Left ventricle myocardium superior (tissue), 1 donor: ENCODE results near the gene LYL1. TPM values are rescaled to one million over a fixed set of nuclear protein-coding genes. Genes with fewer than 3 reads are reported as not detected.

ENCODE experiments used
- ATAC-seq: fragments of 200-7000 bp; cut with Tn5 transposase; one replicate; pipeline ENCODE4 v1.9.1; 2020; ENCODE audit warnings: mild to moderate bottlenecking, moderate library complexity
- DNase-seq: peaks from one replicate; pipeline ENCODE4 v3.0.0-alpha.2; 2020
- intact Hi-C: fragments of 100-400 bp; cut with micrococcal nuclease; formaldehyde crosslinking; loops from one replicate; pipeline ENCODE4 v1.11.0; 2022
- total RNA-seq: library from RNA; stranded (reverse); fragmentation: NEBNext Ultra II Directional; extraction: Animal tissue kit (Norgen Biotek cat#: 25700); gene quantifications from one replicate; pipeline ENCODE4 v1.2.1, GENCODE V29; 2021
- donor health status: DM: no; HTN: yes; CAD: no; lungs with severe emphysema.

The LYL1 gene
- total RNA-seq, 1 donor from 2014 or later, result 8.8 TPM

DNA sequence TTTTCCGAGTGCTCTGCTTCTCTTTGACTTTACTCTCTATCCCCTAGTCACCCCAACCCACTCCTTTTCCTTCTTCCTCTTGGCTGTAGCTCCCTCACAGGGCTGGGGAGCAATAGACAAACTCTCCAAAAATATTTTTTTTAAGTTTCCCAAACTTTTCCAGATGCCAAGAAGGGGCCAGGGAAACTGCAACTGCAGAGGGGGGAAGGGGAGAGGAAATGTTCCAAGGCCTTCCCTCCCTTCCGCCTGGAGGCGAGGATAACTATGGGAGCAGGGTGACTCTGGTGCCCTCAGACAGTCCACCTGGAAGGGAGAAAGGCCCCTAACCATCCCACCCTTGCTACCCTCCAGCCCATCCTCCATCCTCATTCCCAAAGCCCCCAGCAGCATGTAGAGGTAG, 49.4 kb downstream of the LYL1 start:
- peak; percentile 9 for ATAC-seq
- no peak for DNase-seq
- intact Hi-C loops, result no loop called here

DNA sequence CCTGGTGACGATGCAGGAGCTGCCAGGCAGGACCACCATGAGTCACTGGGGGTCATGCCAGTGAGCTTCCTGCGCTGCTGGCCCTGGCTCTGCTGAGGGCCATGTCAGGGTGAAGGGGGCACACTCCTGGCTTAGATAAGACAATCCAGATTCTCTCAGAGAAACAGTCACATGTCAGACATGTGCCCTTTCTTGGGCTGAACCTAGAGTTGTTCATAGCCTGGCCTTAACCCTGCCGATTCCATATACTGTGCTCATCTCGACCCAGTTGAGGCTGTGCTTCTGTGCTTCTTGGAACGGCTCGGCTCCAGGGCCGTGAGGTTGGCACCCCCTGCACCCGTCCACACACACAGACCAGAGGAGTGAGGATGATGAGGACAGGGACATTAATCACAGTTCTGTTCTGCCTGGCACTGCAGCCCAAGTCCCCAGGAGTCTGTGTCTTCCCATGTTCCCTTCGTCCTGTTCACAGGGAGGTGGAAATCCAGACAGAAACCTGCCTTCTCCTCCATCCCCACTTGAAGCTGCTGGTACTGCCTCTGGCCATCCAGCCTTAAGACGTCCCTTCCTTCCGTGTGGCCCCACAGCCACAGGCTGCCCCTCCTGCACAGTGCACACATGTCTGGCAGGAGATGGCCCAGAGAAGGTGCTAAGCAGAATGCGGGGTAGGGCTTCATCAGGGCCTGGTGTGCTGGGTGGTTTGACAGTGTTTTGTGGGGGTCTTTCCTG, 50.0 kb downstream of the LYL1 start:
- ATAC-seq, result no peak
- intact Hi-C loops, result no loop called here
- DNase-seq, result no peak

- peak; percentile 76 for DNase-seq
- ATAC-seq, result peak; percentile 21
- intact Hi-C loops, result no loop called here
These were observed 51.0 kb downstream of the LYL1 start for GRCh38 chr19:13051557-13052165.

GRCh38 chr19:13050274-13050673, 52.4 kb downstream of the LYL1 start:
- DNase-seq (no peak), ATAC-seq (no peak)
- intact Hi-C loops, result no loop called here

Other genes with a start within 250 kb of the LYL1 start
- gene DNASE2, start 221.4 kb downstream of the LYL1 start, total RNA-seq, result 19.2 TPM
- gene KLF1, start 215.7 kb downstream of the LYL1 start, total RNA-seq, result not detected
- 30.5 TPM for gene GCDH, start 211.7 kb downstream of the LYL1 start, total RNA-seq
- gene SYCE2, start 183.6 kb downstream of the LYL1 start, total RNA-seq, result not detected
- gene FARSA, start 169.1 kb downstream of the LYL1 start, total RNA-seq, result 38.5 TPM
- gene CALR, start 164.2 kb downstream of the LYL1 start, total RNA-seq, result 422 TPM
- 188 TPM for gene RAD23A, start 157.0 kb downstream of the LYL1 start, total RNA-seq
- gene GADD45GIP1, start 145.6 kb downstream of the LYL1 start, total RNA-seq, result 28.7 TPM
- gene DAND5, start 133.3 kb downstream of the LYL1 start, total RNA-seq, result 11.2 TPM
- 171 TPM for gene NFIX, start 107.4 kb downstream of the LYL1 start, total RNA-seq
- 22.4 TPM for gene TRMT1, start 13.9 kb upstream of the LYL1 start, total RNA-seq
- 50.0 TPM for gene NACC1, start 15.4 kb upstream of the LYL1 start, total RNA-seq
- 46.4 TPM for gene STX10, start 47.5 kb upstream of the LYL1 start, total RNA-seq
- gene IER2, start 47.6 kb upstream of the LYL1 start, total RNA-seq, result 19.8 TPM